Measurements from ENCODE around the gene RNFT2. TPM values are rescaled to one million over a fixed set of nuclear protein-coding genes. Genes with fewer than 3 reads are reported as not detected.

RNFT2 gene
- polyA plus RNA-seq, 2 of the 4 experiments (the other 2 are of a cell fraction): 2.6 to 7.2 TPM

DNA sequence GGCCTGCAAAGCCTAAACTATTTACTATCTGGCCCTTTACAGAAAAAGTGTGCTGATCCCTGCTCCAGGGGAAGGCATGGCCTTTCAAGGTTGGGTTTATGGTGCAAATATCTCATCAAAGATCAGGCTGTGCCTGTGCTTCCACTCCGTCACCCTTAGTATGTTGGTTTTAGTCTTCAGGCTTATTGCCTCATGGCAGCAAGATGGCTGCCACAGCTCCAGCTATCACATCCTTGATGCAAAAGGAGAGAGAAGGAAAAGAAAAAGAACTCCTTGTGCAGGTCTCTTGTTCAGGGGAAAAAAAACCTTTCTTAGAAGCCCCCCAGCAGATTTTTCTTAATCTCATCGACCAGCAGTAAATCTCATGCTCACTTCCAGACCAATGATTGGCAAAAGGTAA, 152.2 kb downstream of the RNFT2 start (continued):
- no peak for TF ChIP-seq HEYL (CRISPR knock-in tag; IDR thresholded peaks at IDR 0.05)
- no peak for TF ChIP-seq RAD21 (conservative IDR thresholded peaks at IDR 0.05 in 1 of 2, IDR thresholded peaks at IDR 0.05 in 1 of 2)
- TF ChIP-seq ESRRA (IDR thresholded peaks at IDR 0.05; ENCODE audit: borderline replicate concordance, low read length): no peak
- no peak for TF ChIP-seq RFX5 (IDR thresholded peaks at IDR 0.05)

DNA sequence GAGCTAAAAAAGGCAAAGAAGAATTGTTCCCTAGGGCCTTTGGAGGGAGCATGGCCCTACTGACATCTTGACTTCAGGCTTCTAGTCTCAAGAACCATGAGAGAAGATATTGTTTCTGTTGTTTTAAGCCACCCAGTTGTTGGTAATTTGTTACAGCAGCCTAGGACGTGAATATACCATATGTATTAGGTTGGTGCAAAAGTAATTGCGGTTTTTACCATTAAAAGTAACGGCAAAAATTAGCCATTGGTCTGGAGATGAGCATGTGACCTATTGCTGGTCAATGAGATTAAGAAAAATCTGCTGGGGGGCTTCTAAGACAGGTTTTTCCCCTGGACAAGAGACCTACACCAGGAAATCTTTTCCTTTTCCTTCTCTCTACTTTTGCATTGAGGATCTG, 152.9 kb downstream of the RNFT2 start:
- TF ChIP-seq ESRRA (IDR thresholded peaks at IDR 0.05; ENCODE audit: borderline replicate concordance, low read length) (no peak), PBX3 (IDR thresholded peaks at IDR 0.05) (no peak), ELK1 (IDR thresholded peaks at IDR 0.05; ENCODE audit: low read depth, low read length) (no peak), MAZ (IDR thresholded peaks at IDR 0.05; ENCODE audit: borderline replicate concordance, low read depth, low read length) (no peak), CBX8 (IDR thresholded peaks at IDR 0.05) (no peak), HOXB5 (CRISPR knock-in tag; IDR thresholded peaks at IDR 0.05) (no peak), RARB (CRISPR knock-in tag; IDR thresholded peaks at IDR 0.05) (no peak), JUN (IDR thresholded peaks at IDR 0.05) (no peak), MYC (IDR thresholded peaks at IDR 0.05; ENCODE audit: borderline replicate concordance, low read length) (no peak), POLR2AphosphoS2 (conservative IDR thresholded peaks at IDR 0.05; ENCODE audit: low read length) (no peak), SMC3 (IDR thresholded peaks at IDR 0.05) (no peak), HDAC2 (IDR thresholded peaks at IDR 0.05) (no peak), NPAS2 (CRISPR knock-in tag; IDR thresholded peaks at IDR 0.05; ENCODE audit: borderline replicate concordance) (no peak), FOSB (CRISPR knock-in tag; IDR thresholded peaks at IDR 0.05) (no peak), RCOR1 (IDR thresholded peaks at IDR 0.05; ENCODE audit: low read depth, low read length) (no peak), FOSL2 (IDR thresholded peaks at IDR 0.05) (no peak), FOSL2 (CRISPR knock-in tag; IDR thresholded peaks at IDR 0.05) (no peak), KDM5A (IDR thresholded peaks at IDR 0.05) (no peak), HOXA7 (CRISPR knock-in tag; IDR thresholded peaks at IDR 0.05) (no peak)
- TF ChIP-seq, protein P1, sequence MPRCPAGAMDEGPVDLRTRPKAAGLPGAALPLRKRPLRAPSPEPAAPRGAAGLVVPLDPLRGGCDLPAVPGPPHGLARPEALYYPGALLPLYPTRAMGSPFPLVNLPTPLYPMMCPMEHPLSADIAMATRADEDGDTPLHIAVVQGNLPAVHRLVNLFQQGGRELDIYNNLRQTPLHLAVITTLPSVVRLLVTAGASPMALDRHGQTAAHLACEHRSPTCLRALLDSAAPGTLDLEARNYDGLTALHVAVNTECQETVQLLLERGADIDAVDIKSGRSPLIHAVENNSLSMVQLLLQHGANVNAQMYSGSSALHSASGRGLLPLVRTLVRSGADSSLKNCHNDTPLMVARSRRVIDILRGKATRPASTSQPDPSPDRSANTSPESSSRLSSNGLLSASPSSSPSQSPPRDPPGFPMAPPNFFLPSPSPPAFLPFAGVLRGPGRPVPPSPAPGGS (IDR thresholded peaks at IDR 0.05): no peak
- TF ChIP-seq, protein P2, sequence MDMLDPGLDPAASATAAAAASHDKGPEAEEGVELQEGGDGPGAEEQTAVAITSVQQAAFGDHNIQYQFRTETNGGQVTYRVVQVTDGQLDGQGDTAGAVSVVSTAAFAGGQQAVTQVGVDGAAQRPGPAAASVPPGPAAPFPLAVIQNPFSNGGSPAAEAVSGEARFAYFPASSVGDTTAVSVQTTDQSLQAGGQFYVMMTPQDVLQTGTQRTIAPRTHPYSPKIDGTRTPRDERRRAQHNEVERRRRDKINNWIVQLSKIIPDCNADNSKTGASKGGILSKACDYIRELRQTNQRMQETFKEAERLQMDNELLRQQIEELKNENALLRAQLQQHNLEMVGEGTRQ (IDR thresholded peaks at IDR 0.05): no peak
- H3K4me1 ChIP-seq: no peaks in the 10 kb centered on the region
- no peak for FAIRE-seq
- no peak overlapping the region for H3K4me3 ChIP-seq
- no peaks in the 10 kb centered on the region for H3K9me3 ChIP-seq
- no peak overlapping the region for H3K4me2 ChIP-seq
- WGBS (ENCODE audit: missing lambda C conversion rate): 15% methylated on average over 3 of the region's 3 CpGs
- no peak for ATAC-seq
- CTCF ChIA-PET: interaction anchor here (0.7 to 1.9 kb wide), 4 partner anchors 8 to 48 kb away, joined by 3 to 10 read pairs (median 4); partner anchors contain the start of gene HRK
- no peak overlapping the region for H3K27ac ChIP-seq
- POLR2A ChIA-PET: no interaction called here
- DNase-seq (ENCODE audit: low read depth in 1 of 2, low spot score in 1 of 2): no peak
